NCI-H1436 (cell line): ENCODE measurements around the gene RPL22.

Source experiments
- DNase-seq: peaks from one replicate; lab custom pipeline; 2025; lab: John Stamatoyannopoulos, UW

RPL22 gene

DNA sequence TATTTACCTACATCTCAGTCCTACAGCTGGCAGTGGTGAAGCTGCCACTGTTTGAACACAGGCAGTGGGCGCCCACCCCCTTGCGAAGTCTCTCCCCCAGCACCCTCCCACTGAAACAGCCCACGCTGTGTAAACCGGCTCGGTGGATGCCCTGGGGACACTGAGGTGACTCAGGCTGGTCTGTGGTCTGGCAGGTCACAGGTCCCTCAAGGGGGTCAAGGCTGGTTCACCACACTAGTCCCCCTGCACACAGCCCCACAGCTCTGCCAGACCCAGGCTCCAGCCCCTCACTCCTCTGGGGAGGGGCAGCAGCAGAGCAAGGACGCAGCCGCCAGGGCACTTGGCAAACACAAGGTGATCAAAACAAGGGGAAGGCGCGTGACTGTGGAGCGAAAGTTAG, 26.8 kb downstream of the RPL22 start:
- no peak for DNase-seq

DNA sequence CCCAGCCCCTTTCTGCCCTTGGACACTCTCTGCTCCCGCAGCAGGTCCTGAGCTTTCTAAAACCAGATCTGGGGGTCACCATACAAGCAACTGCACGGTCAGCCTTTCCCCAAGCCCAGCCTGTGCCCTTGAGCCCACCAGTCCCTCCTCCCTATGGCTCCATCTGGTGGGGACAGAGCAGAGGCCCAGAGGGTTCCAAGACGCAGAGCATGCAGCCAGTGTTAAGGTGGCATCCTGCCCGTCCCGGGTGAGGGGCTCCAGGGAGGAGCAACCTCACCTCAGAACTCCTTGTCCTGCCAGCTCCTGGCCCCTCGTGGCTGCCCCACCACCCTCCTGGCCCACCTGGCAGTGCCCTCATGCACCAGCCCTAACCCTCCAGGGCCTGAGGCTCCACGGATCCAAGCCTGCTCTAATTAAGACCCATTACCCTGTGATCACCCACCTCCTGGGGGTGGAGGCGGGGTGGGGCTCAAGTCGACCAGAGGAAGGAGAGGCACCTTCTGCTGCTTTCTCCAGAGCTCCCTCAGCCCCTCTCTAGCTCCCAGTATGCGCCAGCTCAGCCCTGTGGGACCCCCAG, 27.8 kb downstream of the RPL22 start:
- DNase-seq: peak; percentile 13

DNA sequence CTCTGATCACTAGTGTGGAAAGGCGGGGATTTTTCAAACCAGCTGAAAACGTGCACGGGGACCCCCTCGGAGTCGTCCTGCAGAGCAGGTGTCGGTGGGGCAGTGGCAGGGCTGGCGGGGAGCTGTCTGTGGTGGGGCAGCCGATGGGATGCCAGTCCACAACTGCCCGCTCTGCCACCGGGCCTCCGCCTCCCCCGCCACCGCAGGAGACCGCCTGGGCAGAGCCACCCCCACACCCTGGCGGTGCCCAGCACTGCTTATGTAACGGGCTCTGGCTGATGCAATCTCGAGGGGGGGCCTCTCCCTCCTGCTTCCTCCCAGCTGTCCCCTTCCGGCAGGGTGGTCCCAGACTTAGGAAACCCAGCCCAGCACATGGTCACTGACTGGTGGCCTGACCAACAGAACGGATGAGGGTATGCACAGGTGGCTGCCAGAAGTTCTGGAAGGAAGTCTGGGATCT, 28.6 kb downstream of the RPL22 start:
- DNase-seq: no peak

DNA sequence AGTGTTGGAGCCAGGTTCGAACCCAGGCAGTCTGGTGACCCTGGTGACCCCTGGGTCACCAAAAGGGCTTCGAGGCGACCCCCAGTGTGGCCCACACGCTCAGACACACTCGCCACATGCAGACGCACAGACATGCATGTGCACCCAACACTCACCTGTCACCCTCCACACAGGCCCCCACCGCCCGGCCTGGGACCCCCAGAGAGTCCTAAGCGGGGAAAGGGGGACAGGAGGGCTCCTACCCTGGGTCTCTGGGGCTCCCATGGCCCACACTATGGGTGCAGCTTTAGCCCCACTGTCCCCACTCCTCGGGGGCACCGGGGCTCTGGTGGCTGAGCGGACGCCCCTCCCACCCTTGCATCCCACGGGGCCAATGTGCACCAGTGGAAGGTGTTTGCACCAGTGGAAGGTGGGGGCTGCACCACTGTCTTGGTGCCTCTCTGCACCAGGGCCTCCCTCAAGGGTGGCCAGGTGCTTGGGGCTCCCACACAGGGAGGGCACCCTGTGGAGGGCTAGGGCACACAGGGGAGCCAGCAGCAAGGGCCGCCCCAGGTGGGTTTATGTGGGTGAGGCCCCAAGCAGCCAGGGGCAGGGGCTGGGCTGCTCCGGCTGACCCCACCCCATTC, 29.2 kb downstream of the RPL22 start:
- no peak for DNase-seq

DNA sequence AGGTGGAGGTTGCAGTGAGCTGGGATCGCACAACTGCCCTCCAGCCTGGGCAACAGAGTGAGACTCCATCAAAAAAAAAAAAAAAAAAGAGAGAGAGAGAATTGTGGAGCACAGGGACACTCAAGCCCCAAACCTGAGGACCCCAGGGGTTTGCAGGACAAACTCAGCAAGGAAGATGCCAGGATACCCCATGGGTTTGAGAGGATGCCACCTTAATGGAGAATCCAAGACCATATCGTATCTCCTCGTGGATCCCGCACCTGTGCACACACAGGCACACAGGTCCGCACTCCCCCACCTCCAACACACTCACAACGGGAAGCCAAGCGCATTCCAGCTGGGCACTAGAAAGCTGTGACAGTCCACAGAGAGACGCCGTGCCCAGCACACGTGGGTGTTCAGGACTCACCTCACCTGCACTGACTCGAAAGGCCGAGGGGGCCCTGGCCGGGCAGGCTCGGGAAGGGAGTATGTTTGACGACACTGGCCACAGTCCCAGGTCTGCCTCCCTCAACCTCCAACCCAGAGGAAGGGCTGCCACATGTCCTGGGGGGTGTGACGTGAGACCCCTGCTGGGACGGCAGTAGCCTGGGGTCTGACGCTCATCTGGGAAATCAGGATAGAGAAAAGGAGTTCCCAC, 30.3 kb downstream of the RPL22 start:
- DNase-seq: no peak

DNA sequence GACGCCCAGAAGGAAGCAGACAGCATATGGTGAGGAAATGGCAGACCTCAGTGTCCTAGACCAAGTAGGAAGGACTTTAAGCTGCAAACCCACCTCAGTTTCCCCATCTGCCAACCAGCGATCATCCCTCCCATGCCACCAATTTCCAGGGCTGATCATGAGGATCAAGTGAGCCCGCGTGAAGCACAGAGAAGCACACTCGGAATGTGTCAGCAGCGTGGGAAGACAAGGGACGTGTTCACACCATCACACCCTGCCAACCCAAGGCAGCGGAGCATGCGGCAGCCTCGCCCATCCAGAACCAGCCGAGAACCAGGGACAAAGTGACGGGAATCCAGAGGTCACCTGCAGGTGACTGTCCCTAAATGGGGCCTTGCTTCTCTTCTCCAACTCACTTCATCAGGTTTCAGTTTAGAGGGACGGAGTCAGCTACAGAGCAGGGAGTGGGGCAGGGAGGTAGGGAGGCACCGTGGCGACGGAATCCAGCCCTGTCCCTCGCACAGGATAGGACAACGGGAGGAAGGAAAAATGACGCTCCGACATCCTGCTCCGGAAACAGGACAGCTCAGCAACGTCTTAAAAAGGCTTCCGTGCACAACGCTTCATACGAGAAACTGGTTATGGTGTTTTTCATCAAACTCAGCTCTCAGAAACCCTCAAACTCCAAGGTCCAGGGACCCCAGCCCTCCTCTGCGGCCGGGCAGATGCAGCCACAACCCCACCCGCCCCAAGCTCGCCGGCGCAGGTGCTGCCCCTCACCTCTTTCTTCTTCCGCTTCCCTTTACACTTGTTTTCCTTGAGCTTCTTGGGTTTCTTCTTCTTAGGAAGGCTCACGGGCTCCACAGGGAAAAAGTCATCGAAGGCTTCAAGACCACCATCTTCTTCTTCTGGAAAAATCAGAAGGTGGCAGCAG, 31.7 kb downstream of the RPL22 start:
- no peak for DNase-seq

DNA sequence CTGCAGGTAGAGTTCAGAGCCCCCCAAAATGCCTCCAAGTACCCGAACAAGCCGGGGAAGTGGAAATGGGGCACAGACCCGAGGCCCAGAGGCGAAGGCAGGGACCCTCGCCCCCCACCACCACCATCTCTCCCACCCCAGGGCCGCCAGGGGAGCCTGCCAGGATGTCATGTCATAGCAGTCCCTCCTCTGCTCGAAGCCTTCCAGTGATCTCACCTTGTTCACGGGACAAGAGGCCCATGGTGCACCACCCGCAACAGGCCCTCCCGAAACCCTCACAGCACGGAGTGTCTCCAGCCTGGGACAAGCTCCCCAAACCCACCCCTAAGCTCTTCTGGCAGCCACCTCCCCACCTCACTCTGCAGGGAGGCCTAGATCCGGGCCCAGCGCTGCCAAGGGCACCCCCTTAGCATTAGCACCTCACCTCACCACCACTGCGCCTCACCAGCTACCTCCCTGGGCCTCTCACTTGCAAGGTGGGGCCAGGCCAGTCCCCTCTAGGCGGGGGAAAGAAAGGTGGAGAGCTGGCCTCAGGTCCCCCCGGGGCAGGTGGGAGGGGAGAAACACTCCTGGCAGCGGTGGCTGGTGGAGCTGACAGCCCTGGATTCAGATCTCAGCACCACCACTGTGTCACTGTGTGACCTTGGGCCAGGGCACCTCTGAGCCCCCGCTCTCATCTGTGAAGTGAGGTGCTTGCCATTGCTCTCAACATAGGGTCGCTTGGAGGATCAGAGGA, 32.6 kb downstream of the RPL22 start:
- DNase-seq: no peak

DNA sequence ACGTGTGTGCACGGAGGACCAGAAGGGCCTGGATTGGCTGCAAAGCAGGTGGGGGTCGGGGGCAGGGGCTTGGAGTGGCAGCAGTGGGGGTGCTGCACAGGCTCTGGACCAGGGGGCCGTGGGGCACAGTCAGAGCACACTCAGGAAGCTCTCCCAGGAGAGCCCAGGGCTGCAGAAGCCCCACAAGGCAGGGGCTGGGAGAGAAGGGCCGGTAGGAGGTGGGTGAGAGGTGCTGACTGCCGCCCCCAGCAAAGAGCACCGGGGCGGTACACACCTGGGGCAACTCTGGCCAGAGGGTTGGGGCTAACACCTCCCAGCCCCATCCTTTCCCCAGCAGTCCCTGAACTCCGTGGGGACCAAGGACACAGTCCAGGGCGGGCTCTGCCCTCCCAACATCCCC, 33.2 kb downstream of the RPL22 start:
- DNase-seq: no peak

DNA sequence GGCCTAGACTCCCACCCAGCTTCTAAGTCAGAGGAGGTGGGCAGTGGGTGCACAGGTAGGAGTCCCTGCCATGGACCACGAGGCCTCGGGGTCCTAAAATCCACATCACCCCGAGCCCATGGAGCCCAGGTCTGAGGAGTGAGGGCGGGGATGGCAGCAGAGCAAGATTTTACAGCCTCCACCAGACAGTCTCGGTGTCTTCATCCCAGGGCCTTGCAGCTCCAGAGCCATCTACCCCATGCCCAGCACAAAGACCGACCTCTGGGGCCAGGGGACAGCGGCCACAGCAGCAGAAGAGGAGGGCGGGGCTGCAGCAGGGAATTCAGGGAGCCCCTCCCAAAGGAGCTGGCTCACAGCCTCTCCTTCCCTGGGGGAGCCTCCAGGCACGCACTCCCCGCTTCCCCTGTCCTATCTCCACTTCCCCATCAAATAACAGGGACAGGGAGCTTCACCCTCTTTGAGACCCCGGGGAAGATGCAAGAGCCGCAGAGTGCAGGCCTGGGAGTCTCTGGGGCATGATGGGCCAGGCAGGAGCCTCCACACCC, 33.9 kb downstream of the RPL22 start:
- DNase-seq: no peak

DNA sequence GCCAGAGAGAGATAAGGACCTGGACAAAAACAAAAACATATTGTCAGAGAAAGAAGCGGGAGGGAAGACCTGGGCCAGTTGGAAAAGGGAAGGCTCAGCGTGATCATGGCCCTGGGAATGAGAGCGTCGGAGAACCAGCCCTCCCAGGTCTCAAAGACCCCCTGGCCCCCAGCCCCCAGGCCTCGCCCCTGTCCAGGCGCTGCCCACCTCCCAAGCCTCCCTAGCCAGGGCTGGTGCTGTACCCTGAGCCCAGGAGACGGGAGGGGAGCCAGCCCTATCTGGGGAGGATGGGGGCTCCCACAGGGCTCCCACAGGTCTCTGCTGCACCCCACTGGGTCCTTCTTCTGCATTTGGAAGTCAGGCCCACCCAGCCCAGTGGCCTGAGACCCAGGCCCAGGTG, 34.4 kb downstream of the RPL22 start:
- DNase-seq: no peak

DNA sequence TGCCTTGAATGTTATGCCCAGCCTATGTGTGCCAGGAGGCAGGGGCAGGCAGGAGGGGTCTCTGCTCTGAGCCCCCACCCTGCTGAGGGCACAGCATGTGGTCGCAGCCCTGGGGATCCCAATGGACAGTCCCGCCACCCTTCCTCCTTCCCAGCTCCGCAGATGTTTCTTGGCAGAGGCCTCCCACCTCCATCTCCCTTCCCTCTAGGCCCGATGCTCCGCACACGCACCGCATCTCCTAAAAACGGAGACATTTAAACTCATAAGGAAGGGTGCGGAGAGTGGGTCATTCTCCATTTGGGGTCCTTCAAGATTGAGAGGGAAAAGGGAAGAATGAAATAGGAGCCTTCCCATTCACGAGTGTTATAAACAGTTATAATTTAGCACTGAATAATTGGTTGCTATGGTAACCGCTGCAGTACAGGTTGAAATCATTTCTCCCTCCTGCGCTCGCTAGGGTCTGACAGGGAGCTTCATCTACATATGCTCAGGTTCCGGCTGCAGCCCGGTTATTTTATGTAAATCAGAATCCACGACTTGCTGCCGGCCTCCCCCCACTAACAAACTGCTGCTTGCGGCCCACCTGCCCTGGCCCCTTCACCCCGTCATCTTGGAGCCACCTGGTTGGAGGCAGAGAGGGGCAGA, 35.3 kb downstream of the RPL22 start:
- DNase-seq: no peak

DNA sequence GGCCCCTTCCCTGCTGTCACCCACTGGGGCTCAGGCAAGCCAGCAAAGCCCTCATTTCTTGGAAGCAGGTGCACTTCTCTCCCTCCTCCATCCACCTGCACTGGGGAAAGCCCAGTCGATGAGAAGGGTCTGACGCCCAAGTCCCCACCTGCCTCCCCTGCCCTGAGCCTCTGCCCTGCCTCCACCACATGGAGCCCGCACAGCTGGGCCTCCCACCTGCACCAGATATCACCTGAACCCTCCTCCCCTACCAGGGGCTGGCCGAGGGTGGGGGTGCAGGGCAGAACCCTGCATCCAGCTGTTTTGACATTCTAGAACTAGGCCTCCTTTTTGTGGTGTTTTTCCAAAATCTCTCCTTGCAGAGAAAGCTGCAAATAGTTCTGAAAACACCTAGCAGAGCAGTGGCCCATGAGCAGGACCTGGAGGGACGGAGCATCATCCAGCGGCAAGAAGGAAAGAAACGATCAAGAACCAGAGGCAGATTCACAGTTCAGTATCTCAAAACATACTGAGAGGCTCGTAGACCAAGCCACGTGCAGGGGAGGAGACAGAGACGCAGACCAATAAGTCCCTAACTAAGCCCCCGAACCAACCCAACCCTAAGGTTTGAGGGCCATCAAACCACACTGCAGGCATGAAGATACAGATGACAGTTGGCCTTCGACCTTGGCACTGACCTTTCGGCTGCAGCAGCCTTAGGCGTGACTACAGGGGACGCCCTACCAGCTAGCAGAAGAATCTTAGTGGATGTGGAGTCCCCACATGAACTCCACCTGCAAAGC, 36.0 kb downstream of the RPL22 start:
- DNase-seq: no peak

DNA sequence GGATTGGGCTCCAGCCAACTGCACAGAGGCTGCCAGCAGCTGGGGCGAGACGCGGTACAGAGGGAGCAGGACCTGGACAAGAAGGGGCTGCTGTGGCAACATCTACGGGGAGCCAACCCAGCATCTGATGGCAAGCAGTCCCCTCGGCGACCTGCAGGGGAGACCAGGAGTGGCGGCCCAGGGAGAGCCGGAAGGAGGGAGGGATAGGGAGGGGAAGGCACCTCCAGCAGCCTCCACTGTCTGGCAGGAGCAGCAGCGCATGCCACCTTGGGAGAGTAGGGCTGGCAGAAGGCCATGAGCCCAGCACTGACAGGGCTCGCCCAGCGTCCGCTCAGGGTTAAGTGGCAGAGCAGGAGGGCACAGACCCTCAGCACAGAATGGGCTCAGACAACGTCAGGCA, 36.6 kb downstream of the RPL22 start:
- no peak for DNase-seq

DNA sequence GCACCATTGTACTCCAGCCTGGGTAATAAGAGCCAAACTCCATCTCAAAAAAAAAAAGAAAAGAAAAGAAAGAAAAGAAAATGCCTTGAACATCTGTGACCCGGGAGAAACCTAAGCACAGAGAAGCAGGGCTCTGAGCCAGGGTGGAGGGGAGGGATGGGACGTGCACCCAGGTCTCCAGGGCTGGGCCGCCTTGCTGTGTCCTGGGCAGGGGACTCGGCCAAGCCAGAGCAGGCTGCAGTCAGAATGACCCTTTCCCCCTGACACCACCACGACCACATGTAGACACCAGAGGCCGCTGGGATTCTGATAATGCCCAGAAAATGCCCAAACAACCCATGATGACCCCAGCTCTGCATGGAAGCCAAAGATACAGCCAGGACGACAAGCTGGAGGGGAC, 37.1 kb downstream of the RPL22 start:
- DNase-seq: no peak

DNA sequence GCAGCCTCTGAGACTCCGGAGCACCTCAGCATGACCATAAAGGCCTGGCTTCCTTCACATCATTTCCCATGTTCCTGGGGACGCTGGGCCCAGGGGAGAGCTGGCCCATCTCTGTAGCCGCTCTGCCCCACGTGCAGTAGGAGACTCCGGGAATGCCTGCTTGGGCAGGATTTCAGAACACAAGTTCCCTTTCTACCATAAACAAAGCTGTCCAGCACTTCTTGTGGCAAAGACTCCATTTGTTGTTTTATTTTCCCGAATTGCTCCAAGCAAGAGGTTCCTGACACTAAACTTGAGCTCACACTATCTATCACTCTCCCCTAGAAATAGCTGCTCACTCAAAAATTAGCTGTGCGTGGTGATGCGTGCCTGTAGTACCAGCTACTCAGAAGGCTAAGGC, 41.2 kb downstream of the RPL22 start:
- no peak for DNase-seq

DNA sequence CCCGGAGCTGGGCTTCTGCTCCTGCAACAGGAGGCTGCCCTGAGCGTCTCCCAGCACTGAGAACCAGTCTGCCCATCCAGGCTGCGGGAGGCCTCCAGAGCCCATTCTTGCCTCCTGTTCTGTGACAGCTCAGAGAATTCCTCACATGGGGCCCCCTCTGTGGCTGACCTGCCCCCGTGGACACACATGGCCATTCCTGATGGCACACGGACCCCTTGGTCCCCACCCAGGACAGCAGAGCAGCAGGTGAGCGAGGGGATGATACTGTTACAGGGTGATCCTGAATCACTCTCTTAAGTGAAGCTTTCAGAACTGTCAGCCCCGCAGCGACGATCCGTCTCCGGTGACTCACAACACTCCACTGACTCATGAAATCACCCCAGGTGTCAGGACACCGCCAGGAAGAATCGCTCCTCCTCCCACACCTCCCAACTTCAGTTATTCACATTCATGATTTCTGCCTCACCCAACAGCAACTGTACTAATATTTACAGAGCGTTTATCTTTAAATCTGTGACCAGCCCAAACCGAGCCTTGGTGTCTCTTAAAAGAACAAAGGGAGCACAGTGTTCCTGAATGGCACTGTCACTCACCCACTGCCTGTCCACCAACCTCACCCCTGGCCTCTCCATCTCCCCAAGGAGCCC, 41.7 kb downstream of the RPL22 start:
- peak; percentile 32 for DNase-seq

DNA sequence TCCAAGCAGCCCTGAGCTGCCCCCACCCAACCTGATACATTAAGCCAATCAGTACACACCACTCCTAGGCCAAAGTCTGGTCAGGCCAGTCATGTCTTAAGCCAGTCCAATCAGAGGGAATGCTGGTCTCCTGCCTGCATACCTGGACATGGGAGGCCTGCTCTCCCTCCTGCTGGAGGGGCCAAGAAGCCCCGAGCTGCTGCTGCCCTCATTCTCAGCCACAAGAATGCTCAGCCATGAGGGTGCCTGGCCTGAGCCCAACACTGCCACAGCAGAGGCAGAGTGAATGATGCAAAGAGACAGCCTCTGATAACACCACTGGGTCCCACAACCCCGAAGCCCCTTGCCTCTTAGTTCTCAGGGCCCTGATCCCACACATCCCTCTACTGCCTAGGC, 42.3 kb downstream of the RPL22 start:
- no peak for DNase-seq

DNA sequence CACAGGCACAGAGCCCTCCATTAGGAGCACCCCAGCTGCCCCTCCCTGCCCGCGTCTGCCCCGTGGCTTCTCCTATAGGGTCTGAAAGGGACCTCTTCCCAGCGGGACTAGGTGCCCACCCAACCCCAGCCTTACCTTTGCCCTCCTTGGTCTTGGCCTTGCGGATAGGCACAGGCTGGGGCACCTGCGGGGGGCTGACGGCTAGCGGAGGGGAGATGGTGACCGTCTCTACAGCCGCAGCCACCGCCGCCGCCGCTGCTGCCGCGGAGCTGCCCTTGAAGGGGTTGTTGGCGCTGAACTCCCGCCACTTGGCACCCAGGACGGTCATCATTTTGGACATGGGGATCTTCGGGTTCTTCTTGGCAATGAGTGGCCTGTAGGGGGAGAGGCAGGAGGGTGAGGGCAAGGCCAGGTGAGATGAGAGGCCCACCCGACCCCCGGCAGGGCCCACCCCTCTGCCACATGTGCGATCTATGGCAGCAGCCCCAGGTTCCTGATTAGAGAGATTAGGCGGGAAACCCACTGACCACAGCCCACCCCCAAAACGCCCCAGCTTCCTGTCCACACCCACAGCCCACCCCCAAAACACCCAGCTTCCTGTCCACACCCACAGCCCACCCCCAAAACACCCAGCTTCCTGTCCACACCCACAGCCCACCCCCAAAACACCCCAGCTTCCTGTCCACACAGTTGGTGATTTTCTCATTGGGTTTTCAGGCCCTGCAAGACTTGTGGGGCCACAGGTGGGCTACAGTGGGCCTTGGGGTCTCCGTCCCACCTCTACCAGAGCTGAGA, 44.7 kb downstream of the RPL22 start:
- DNase-seq: no peak

DNA sequence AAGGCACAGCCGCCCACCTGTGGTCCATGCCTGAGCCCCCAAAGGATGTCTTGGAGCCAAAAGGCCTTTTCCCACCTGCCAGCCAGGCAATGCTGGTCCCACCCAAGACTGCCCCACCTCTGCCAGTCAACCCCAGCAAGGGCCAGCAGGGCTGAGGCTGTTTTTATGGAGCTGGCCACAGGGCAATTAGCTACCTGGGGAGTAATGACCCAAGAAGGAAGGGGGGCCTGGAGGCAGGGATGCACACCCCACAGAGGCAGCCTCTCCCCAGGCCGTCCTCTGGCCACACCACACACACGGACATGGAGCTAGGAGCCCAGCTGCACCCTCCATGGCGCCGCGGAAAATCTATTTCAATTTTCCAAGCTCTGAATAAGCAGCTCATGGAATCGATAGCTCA, 46.5 kb downstream of the RPL22 start:
- no peak for DNase-seq
